ENCODE measurements around the gene CYSTM1. TPM values are rescaled to one million over a fixed set of nuclear protein-coding genes. Genes with fewer than 3 reads are reported as not detected.

The CYSTM1 gene
- total and polyA plus RNA-seq, 2 of the 8 experiments (the other 6 are each of a cell fraction or from before 2014, with no cell fraction given), result 25.0 to 47.8 TPM

- WGBS, 2 experiments (ENCODE audit: extremely low coverage in 1 of 2, insufficient coverage in 1 of 2, insufficient read length in 1 of 2, insufficient replicate concordance in 2 of 2, low coverage in 1 of 2, low lambda C conversion rate in 2 of 2, missing lambda C conversion rate in 1 of 2), result 2% methylated on average over 59 of the region's 64 CpGs; no CpG with 5 or more reads in 1 of the 2 experiments
- no peak overlapping the region for H3K4ac ChIP-seq (replicated peaks; ENCODE audit: insufficient read length, low read depth, low read length)
- no peak overlapping the region for H3K14ac ChIP-seq (ENCODE audit: insufficient read length)
- no peaks in the 10 kb centered on the region for H3K36me3 ChIP-seq (ENCODE audit: control insufficient read depth in 2 of 4, insufficient read depth in 4 of 4, low read length in 3 of 4)
- peak overlapping the region; percentile 73 for H4K8ac ChIP-seq (ENCODE audit: extremely low read depth, insufficient read depth, low read length)
- H4K5ac ChIP-seq (ENCODE audit: insufficient read length, low read depth, low read length), result no peak overlapping the region
- peak overlapping the region; percentile 48 to 100 for H3K4me2 ChIP-seq (ENCODE audit: insufficient read depth in 1 of 2, low read depth in 2 of 2, low read length in 2 of 2)
- H3K18ac ChIP-seq (ENCODE audit: extremely low read depth, low read length), result peak overlapping the region; percentile 60
- H3K9me3 ChIP-seq (ENCODE audit: insufficient read depth in 2 of 2, low read depth in 1 of 2, low read length in 1 of 2), result no peaks in the 10 kb centered on the region
- H2BK20ac ChIP-seq (ENCODE audit: low read length), result no peak overlapping the region
- peak overlapping the region; percentile 28 to 82 (median 72) for H3K4me3 ChIP-seq (ENCODE audit: extremely low read depth in 1 of 4, insufficient read depth in 2 of 4, low read depth in 3 of 4, low read length in 4 of 4)
- H3K23me2 ChIP-seq (ENCODE audit: low read depth, low read length), result peaks cover 5% of the 10 kb centered on the region; the same call in 1 of the 2 replicates
- H3K27me3 ChIP-seq (replicated peaks in 1 of 4; ENCODE audit: control insufficient read depth in 3 of 4, extremely low read depth in 1 of 4, insufficient read depth in 3 of 4, low read length in 3 of 4), result peaks cover 25 to 51% (median 37%) of the 10 kb centered on the region in 4 experiments
- peaks cover 0 to 9% (median 0%) of the 10 kb centered on the region in 4 experiments; a peak in 2 of 7 replicates for H3K4me1 ChIP-seq (replicated peaks in 1 of 4; ENCODE audit: control insufficient read depth in 3 of 4, insufficient read depth in 4 of 4, low read length in 3 of 4)
- no peak overlapping the region for H4K91ac ChIP-seq (replicated peaks; ENCODE audit: insufficient read length, low read length)
- H2BK15ac ChIP-seq (ENCODE audit: low read length), result no peak overlapping the region
- ChIA-PET CTCF (ENCODE audit: partially characterized antibody) (interaction anchor here (0.8 to 9.9 kb wide), 23 partner anchors 9 to 342 kb away, joined by 3 to 118 read pairs (median 4); partner anchors contain the start of gene PURA), POLR2A (ENCODE audit: partially characterized antibody) (interaction anchor here (0.6 to 4.3 kb wide), 6 partner anchors 9 to 383 kb away, joined by 3 to 19 read pairs (median 4); partner anchors contain the start of gene CYSTM1)
- no peak overlapping the region for H3K23ac ChIP-seq (ENCODE audit: insufficient read length)
- no peak overlapping the region for H3K27ac ChIP-seq (ENCODE audit: low read depth, low read length)
- H2BK120ac ChIP-seq (replicated peaks; ENCODE audit: low read depth, low read length), result no peak overlapping the region
- no peak overlapping the region for H2AK5ac ChIP-seq (ENCODE audit: low read depth, low read length)
- FAIRE-seq (no peak), DNase-seq (ENCODE audit: low read depth in 1 of 2, low spot score in 2 of 2) (peak in 1 of 2 experiments; percentile 83)
- peaks cover 0 to 7% of the 10 kb centered on the region in 2 experiments for H4K20me1 ChIP-seq (replicated peaks in 1 of 2; ENCODE audit: control insufficient read depth in 1 of 2, insufficient read depth in 2 of 2, low read length in 2 of 2)
- peak overlapping the region in 2 of 4 experiments; percentile 29 to 35; a peak in 4 of 7 replicates for H3K9ac ChIP-seq (replicated peaks in 1 of 4; ENCODE audit: extremely low read depth in 1 of 4, low read depth in 3 of 4, low read length in 3 of 4)
- H3K79me1 ChIP-seq (ENCODE audit: low read depth, low read length), result no peaks in the 10 kb centered on the region
- peak overlapping the region; percentile 44; the same call in 1 of the 2 replicates for H2BK5ac ChIP-seq (ENCODE audit: low read depth, low read length)
- H3K79me2 ChIP-seq (ENCODE audit: control insufficient read depth in 1 of 2, insufficient read depth in 2 of 2, low read length in 2 of 2), result no peaks in the 10 kb centered on the region
- H3K56ac ChIP-seq (replicated peaks; ENCODE audit: insufficient read length, low read depth, low read length), result peak overlapping the region; percentile 10
- H2AFZ ChIP-seq (ENCODE audit: low read length), result peak overlapping the region; percentile 55
- peak overlapping the region; percentile 50; the same call in 1 of the 2 replicates for H2BK12ac ChIP-seq (ENCODE audit: low read depth, low read length)
- TF ChIP-seq EP300 (IDR thresholded peaks at IDR 0.05; ENCODE audit: borderline replicate concordance in 1 of 2, low read depth in 2 of 2, low read length in 2 of 2) (peak in 1 of 2 experiments; percentile 73; a peak in 1 of 3 replicates), SUZ12 (IDR thresholded peaks at IDR 0.05; ENCODE audit: low read length) (peak; percentile 82), RAD21 (IDR thresholded peaks at IDR 0.05 in 1 of 2, conservative IDR thresholded peaks at IDR 0.05 in 1 of 2; ENCODE audit: low read depth in 2 of 2, low read length in 2 of 2) (peak; percentile 16 to 52; a peak in 3 of 4 replicates), KDM4A (IDR thresholded peaks at IDR 0.05; ENCODE audit: low read depth, low read length, severe bottlenecking) (peak; percentile 94), BRCA1 (IDR thresholded peaks at IDR 0.05; ENCODE audit: low read depth, low read length) (no peak), RNF2 (IDR thresholded peaks at IDR 0.05; ENCODE audit: borderline replicate concordance, low read depth, low read length, missing control alignments, poor library complexity, severe bottlenecking) (no peak), ASH2L (IDR thresholded peaks at IDR 0.05; ENCODE audit: low read length) (no peak)
Measured at GRCh38 chr5:140145818-140146522, 29.0 kb upstream of the CYSTM1 start.

All from H1 (cell line).